GM18907 (cell line): Measurements from ENCODE around the gene DOCK3.
"Not testable (repeated sequence)": the region's sequence is repeated elsewhere in the genome, so short reads cannot be mapped to it uniquely, and the experiment has no call there.

ENCODE experiments used
- ATAC-seq: cut with Tn5 transposase; IDR thresholded peaks from one replicate; pipeline ENCODE4 v1.9.1; 2021; ENCODE audit warnings: mild to moderate bottlenecking, moderate library complexity; ENCODE audit not compliant: unreplicated experiment

DOCK3 gene

DNA sequence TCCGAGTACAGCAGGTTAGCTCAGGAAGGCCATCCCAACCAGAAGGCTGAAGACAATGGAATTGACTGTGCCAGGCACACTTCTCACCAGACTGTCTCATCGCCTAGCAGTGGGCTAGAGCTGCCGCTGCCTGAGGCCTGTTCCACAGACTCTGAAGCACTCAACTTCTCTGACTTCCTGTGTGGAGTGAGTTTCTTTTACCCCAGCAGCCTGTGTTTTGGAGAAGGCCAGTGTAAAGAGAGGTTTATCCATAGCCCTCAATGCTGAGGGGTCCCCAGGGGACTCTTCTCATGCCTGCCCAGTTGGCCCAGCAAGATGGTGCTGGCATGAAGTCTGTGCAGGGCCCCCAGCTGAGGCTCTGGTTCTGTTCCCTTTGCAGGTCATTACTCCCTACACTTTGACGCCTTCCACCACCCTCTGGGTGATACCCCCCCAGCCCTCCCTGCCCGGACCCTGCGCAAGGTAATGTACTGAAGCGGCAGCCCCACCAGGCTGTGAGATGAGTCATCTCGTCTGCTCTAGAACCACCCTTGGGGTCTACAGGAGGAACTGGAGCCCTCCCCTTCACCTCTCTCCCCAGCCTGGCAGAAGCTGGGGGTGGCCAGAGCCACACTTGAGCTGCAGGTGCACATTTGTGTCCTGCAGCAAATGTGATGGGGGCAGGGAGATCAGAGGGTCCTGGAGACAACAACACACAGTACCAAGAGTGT is 705.2 kb downstream of the DOCK3 start:
- ATAC-seq = no peak

DNA sequence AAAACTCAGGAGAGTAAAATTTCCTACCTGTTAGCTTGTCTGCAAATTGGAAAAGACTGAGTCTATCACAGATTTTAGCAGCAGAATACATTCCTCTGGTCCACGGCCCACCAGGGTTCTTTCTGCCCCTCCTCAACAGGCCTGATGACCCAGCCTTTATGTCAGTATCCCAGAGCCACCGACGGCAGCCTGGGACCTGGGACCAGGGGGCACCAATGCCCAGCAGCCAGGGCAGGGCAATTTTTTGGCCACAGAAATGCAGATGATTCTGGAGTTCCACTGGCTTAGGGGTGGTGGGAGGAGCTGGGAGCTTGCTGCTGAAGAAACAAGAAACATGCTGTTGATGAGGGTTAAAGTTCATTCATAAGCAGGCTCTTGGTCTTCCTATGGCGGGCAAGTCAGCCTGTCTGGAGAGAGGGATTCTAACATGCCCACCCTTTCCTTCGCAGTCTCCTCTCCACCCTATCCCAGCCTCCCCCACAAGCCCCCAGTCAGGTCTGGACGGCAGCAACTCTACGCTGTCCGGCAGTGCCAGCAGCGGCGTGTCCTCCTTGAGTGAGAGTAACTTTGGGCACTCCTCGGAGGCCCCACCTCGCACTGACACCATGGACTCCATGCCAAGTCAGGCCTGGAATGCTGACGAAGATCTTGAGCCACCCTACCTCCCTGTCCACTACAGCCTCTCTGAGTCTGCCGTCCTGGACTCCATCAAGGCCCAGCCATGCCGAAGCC is 706.0 kb downstream of the DOCK3 start:
- ATAC-seq = no peak

DNA sequence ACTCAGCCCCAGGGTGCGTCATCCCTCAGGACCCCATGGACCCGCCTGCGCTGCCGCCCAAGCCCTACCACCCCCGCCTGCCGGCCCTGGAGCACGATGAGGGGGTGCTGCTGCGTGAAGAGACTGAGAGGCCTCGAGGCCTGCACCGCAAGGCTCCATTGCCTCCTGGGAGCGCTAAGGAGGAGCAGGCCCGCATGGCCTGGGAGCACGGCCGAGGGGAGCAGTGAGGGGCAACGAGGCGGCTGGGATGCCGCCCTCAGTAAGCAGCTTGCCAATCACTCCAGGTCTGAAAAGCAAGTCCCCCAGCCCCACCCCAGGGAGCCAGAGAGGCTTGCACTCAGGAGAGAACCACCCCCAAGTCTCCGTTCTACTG is 706.6 kb downstream of the DOCK3 start:
- no peak for ATAC-seq

DNA sequence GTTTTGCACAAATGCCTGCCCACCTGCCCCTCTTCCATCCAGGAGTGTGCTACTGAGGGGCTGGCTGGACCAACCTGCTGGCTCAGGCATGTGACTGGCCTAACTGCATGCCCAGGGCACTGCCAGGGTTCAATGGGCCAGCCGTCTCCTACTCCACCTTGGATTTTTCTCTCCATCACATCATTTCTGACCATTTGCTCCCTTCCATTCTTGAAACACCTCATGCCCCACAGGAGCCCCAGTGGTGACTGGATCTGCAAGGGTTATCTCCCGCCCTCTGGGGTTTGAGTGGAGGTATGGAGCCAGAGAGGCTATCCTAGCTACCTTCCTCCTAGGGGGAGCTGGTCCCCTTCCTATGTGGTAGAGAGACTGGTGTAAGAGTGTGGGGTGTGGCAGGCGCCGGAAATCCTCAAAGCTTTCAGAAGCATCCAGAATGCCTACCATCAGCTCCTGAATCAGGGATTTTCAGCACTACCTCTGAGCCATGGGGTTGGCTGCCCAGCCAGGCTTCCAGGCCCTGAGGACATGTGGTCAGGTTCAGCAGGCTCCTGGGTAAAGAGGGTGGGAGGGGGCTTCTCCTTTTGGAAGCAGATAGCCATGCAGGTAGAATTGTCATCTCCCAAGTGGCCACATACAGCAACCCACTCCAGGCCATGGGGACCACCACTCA is 707.5 kb downstream of the DOCK3 start:
- no peak for ATAC-seq

DNA sequence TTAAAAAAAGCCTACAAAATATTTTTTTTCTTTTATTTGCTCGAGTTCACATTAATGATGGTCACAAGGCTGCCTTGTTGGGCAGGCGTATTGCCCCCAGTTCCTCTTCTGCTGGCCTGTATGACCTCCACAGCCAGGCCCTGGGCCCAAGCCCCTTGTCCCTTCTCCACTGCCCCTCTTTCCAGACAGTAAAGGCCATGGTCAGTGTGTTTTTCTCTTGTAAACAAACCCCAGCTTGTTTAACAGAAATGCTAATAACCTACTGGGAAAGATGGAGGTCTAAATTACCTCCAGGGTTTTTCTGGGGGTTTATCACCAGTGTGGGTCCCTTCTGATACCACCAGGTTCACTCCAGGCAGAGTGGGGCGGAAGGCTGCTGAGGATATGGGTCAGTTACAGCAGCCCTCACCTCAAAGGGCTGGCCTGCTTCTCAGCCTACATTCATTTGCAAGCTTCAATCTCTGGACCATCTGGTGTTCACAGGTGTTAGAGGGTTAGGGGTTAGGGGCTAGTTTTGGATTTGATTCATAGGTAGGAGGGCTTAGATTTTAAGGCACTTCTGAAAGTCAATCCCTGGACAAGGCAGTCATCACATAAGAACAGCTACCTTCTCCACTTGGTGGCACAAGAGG is 708.3 kb downstream of the DOCK3 start:
- ATAC-seq = no peak

DNA sequence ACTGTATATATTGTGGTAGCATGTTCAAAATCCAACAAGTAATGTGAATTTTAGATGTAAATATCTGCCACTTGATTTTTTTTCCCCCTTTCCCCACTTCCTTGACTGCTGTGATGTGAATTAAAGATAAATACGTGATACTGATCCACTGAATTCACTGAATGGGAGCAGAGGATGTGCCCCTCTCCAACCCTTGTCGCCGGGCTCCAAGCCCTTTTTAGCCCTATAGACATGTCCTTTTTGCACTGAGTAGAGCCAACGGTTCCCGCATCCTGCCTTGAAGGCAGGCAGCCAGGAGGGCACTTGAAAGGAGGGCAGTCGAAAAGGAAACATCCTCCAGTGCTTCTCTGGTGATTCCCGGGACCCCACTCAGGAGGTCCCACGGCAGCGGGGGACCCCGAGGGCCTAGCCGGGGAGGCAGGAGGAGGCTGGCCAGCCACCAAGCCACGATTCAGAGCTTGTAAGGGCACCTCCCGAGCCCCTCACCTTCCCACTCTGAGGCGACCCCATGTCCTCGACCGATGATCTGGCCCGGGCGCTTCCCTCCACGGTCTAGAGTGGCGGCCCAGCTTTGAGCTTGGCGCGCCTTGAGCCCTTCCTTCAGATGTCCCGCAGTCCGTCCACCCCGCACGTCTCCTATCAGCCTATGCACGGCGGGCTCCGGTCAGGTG is 709.5 kb downstream of the DOCK3 start:
- peak; percentile 18 for ATAC-seq

DNA sequence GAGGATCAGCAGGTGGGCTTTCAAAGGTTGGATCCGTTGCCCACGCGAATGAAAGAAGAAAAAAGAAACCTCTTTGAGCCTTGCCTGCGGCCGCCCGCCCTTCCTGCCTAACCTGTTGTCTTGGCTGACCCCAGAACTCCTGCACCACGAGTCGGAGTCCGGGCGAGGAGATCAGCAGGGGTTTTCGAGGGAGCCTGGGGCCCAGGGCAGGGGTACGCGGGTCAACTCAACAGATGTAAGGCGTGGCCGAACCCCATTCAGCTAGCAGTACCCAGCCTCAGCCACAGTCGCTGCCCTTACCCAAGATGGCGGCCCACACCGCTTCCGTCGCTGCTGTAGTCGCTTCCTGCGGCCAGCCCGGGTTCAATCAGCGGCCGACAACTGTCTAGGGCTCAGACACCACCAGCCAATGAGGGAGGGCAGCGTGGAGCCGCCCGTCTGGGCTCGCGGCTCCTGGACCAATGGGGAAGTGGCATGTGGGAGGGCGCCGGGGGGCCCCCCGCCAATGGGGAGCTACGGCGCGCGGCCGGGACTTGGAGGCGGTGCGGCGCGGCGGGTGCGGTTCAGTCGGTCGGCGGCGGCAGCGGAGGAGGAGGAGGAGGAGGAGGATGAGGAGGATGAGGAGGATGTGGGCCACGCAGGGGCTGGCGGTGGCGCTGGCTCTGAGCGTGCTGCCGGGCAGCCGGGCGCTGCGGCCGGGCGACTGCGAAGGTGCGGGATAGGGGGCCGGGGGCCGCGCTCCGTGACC is 710.2 kb downstream of the DOCK3 start, which contains the start of gene MANF:
Gene MANF, plus strand, starts transcription at position 566 of the 748 bp plus-strand sequence. Its CDS starts 52 bp downstream, at position 618.
- ATAC-seq = peak; percentile 93

DNA sequence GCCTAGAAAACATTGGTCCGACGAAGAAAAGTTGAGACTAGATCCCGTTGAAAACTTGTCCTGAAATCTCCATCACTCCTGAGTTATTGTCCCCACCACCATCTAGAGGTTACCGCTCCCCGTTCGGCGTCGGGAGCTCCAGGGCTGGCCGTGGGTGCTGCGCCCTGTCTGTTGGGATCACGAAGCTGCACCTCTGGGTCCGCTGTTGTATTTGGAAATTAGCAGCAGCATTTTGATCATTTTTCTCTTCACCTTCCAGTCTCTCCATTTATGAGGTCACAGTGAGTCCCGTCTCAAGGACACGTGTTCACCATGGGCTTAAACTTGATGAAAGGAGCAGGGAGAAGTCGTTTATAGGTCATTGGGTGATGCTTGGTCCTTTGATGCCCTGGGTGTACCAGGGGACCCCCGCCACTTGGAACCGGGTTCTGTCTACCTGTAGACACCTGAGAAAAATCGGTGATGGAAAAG is 710.9 kb downstream of the DOCK3 start:
- ATAC-seq = no peak

DNA sequence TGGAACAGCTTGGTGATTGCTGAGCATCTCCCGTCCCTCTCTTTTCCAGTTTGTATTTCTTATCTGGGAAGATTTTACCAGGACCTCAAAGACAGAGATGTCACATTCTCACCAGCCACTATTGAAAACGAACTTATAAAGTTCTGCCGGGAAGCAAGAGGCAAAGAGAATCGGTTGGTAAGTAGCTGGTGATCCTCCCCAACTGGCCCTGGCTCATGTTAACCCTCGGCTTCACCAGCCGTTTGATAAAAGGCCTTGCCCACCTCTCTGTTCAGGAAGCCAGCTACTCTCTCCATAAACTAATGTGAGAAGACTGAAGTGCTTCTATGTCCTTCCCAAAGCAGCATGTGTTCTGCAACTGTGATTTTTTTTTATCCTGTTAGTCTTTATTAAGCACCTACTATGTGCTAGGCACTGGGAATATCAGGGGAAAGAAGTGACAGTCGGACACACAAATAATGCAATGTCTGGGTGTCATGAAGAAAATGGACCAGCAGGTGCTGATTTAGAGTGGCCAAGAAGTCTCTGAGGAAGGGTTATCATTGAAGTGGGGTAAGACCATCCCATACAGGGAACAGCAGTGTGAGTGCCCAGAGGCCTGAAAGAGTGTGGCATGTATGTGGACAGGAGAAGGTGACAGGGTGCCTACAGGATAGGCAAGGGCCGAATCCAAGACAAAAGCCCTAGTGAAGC is 711.6 kb downstream of the DOCK3 start:
- ATAC-seq = no peak

DNA sequence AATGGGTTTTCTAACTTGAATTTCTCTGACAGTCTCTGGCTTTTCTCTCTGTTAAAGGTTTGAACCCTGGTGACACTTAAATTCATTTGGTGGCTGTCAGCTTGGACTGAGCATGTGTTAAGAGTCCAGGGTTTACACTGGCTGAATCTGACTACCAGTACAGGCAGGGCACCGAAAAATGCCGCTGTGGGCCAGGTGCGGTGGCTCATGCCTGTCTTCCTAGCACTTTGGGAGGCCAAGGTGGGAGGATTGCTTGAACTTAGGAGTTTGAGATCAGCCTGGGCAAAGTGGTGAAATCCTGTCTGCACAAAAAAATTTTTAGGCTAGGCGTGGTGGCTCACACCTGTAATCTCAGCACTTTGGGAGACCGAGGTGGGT is 712.1 kb downstream of the DOCK3 start:
- no peak for ATAC-seq

DNA sequence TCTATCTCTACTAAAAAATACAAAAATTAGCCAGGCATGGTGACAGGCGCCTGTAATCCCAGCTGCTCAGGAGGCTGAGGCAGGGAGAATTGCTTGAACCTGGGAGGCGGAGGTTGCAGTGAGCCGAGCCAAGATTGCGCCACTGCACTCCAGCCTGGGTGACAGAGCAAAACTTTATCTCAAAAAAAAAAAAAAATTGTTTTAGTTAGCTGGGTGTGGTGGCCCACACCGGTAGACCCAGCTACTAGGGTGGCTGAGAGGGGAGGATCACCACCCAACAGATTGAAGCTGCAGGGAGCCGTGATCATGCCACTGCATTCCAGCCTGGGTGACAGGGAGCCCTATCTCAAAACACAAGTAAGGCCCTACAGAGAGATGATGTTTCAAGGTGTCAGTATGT is 712.6 kb downstream of the DOCK3 start:
- not testable (repeated sequence) for ATAC-seq

DNA sequence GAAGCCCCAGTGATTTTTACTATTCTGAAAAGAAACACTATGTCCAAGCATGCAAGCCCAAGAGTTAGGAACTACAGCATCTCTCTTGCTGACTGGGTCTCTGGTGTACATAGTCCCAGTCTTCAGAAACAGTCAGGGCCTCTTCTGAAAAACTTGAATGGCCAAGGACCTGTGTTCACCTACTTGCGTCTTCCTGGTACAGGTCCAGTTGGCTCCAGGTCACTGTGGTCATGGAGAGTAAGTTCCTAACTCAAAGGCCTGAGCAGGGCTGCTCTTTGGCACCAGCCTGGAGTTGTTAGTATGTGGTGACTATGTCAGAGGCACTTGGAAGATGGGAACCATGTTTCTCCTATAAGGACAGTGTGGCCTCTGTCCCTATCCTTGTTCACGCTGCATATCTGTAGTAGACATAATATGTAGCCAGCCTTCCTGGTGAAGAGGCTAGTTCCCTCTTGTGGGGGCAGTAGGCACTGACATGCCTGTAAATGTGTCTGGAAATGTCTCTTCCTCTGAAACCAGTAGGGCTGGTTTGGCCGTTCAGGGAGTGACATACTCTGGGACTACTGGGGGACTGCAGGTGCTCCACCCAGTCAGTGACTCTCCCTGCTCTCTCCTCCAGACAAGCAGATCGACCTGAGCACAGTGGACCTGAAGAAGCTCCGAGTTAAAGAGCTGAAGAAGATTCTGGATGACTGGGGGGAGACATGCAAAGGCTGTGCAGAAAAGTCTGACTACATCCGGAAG is 713.7 kb downstream of the DOCK3 start:
- no peak for ATAC-seq

DNA sequence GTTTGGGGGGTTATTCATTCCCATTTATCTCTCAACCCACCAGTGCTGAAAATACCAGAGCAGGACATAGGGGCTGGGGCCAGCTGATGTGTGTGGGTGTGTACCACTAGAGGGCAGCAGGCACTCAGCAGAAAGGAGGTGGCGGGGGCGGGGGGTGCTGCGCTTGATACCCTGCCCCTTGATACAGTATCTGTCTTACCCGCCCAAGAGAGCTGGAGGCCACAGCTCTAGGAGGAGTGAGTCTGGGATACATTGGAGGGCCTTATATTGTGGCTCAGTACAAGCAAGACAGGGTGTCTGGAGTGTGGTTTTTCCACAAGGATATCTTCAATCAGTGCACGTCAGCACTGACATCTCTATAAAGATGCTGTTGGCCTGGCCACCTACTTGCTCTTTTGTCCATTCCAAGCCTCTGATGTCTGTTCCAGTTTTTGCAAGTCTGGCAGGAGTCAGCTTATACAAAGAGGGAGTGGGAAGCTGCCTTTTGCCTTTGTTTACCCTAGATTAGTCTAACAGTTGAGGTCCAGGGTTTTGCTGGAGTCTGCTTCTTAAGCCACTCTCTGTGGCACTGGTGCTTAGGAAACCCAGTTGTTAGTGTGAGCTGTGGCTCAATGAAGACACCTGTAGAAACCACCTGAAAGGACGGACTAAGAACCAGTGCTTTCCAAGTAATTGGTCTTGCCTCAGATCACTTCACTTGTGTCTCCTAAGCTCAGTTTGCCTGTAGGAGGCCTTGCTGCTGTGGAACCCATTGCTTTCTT is 714.9 kb downstream of the DOCK3 start:
- no peak for ATAC-seq

DNA sequence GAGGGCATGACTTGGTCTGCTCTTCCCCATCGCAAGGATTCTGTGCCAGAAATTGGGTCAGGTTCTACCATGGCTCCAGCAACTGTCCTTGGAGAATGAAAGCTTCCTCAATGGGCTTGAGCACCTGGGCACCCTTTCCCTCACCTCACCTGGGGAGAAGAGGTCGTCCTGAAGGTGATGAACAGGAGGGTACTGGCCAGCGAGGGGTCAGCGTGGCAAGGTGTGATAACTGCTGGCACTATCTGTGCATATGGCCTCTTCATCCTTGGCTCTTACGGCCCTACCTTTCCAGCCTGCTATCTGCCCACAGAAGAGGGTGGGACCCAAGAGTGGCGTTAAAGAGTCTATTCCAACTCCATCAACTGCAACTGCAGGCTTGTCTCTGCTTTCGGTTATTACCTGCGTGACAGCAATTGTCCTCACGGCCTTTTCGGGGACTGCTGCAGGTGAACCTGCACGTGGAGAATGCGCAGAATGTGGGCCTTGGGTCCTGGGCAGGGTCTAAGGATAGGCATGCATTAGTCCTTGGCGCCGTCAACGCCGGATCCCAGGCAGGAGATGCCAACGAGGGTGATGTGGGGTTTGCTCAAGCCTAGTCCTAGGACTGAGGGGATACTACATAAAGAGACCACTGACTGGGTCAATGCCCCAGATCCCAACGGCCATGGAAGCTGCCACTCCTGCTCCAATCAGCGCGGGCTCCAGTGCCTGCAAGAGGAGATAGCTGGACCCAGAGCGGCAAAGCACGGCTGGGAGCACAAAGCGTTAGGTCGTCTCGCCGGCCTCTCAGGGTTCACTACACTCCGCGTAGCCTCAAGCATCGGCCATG is 715.7 kb downstream of the DOCK3 start:
- peak; percentile 19 for ATAC-seq

DNA sequence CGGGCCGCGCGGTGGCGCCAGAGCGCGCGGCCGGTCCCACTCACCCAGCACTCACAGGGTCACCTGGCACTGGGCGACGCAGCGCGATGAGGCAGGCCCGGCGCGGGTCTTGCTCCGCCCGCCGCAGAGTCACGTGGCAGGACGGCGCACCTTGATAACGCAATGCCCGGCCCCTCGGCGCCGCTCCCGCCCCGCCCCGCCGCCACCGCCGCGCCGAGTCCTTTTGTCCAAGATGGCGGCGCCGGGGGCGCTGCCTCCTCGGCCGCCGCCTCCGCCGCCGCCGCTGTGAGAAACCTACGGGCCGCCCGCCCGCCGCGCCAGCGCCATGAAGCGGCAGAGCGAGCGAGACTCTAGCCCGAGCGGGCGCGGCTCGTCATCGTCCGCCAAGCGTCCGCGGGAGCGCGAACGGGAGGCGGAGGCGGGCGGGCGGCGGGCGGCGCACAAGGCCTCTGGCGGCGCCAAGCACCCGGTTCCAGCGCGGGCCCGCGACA is 716.4 kb downstream of the DOCK3 start, which contains the start of gene RBM15B:
Gene RBM15B, plus strand, starts transcription at position 211 of the 491 bp plus-strand sequence. Its CDS starts 115 bp downstream, at position 326.
- peak; percentile 91 for ATAC-seq

DNA sequence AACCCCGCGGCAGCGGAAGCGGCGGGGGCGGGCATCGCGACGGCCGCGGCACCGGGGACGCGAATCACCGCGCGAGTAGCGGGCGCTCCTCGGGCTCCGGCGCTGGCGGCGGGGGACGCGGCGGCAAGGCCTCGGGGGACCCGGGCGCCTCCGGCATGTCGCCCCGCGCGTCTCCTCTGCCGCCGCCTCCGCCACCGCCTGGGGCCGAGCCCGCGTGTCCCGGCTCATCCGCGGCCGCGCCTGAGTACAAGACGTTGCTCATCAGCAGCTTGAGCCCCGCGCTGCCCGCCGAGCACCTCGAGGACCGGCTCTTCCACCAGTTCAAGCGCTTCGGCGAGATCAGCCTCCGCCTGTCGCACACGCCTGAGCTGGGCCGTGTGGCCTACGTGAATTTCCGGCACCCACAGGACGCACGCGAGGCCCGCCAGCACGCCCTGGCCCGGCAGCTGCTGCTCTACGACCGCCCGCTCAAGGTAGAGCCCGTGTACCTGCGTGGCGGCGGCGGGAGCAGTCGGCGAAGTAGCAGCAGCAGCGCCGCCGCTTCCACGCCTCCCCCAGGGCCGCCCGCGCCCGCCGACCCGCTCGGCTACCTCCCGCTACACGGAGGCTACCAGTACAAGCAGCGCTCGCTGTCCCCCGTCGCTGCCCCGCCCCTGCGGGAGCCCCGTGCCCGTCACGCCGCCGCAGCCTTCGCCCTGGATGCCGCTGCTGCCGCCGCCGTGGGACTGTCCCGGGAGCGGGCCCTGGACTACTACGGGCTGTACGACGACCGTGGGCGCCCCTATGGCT is 717.0 kb downstream of the DOCK3 start:
- peak; percentile 15 for ATAC-seq
